GM12892 (cell line): Measurements from ENCODE around the gene C1QTNF4.

ENCODE experiments used
- POLR2A ChIP-seq: IDR thresholded peaks from 2 replicates; pipeline ENCODE4 v1.6.1; 2011; ENCODE audit warnings: low read depth, low read length, control low read depth
- POLR2AphosphoS5 ChIP-seq: IDR thresholded peaks from 2 replicates; pipeline ENCODE4 v1.6.1; 2011; ENCODE audit warnings: low read depth, low read length, control low read depth
- TAF1 ChIP-seq: IDR thresholded peaks from 2 replicates; pipeline ENCODE4 v1.6.1; 2011; ENCODE audit warnings: low read depth, mild to moderate bottlenecking, control low read depth, low read length, borderline replicate concordance

DNA sequence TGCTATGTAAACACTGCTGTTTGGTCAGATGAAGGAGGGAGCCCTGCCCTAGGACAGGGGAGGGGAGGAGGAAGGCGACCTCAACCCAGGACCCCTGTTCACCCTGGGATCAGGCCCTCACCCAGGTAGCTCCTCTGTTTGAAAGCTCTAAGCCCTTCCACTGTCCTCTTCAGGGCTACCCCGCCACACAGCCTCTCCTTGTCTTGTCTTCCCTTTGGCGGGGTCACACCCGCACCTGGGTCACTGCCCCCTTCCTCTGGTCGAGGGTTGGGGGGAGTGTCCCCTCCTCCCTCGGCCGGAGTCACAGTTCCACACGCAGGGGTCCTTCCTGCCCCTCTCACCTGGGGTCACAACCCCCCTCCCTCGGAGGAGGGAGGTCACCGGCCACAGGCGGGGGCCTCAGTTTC is 29.3 kb downstream of the C1QTNF4 start:
- no peak for TF ChIP-seq POLR2A
- TF ChIP-seq POLR2AphosphoS5 = no peak
- TF ChIP-seq TAF1 = no peak
